SK-MEL-5 (cell line): Measurements from ENCODE around the gene IMP3. TPM values are rescaled to one million over a fixed set of nuclear protein-coding genes. Genes with fewer than 3 reads are reported as not detected.

Experiments
- DNase-seq: peaks from one replicate; pipeline ENCODE4 v3.0.0-alpha.2; 2016; ENCODE audit warnings: low read depth, low spot score
- in situ Hi-C: cut with HindIII; loops from 2 replicates; pipeline ENCODE4 v1.10.0; 2016; ENCODE audit warnings: low sequenced_read_pairs, high pct_unique_total_duplicates, low pct_unique_long_range_greater_than_20kb
- total RNA-seq: library from RNA; depleted of rRNA; stranded (reverse); fragments of >200 nt; shearing (Covaris generic); gene quantifications from 2 replicates; pipeline ENCODE4 v1.2.3, GENCODE V29; 2014

The IMP3 gene
- total RNA-seq, 1 experiment from 2014 or later, result 102 TPM

DNA sequence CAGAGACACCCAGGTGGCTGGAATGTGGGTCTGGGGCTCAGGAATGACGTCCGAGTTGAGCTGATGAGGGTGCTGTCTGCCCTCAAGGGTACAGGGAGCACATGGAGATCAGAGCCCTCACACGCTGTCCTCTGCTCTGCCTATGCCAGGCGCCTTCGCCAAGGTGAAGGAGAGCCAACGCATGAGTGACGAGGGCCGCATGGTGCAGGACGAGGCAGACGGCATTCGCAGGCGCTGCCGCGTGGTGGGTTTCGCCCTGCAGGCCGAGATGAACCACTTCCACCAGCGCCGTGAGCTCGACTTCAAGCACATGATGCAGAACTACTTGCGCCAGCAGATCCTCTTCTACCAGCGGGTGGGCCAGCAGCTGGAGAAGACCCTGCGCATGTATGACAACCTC lies 16.8 kb upstream of the IMP3 start:
- in situ Hi-C loops, result no loop called here
- DNase-seq, result no peak

DNA sequence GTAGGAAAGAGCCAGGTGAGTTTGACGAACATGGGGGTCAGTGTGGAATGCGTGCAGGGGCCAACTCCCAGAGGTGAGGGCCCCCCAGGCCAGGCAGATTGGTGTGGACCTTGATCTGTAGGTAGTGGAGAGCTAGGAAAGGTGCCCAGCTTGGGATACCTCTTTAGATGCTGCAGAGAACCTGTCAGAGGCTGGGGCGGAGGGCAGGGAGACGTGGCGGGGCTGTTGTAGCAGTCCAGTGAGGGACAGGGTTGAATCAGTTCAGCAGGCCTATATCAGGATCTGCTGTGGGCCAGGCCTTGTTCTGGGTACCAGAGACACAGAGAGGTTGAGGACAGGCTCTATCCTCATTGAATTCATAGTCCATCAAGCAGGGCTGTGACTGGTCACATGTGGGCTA lies 16.3 kb upstream of the IMP3 start:
- in situ Hi-C loops, result no loop called here
- DNase-seq, result no peak

DNA sequence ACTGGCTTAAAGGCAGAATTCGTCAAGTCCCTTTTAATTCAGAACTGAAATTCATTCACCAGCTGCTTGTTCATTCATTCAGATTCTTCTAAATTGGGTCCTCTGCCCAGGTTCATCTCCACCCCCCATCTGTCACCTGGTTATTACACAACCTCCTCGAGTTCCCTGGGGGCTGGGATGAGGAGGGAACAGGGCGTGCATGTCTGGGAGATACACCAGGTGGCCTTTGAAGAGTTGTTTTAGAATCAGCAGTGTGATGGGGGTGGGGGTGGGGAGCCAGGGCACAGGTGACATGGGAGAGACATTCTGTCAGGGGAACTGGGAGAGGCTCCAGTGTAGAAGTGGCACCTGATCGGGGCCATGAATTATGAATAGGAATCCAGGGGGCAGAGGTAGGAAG lies 15.9 kb upstream of the IMP3 start:
- no peak for DNase-seq
- in situ Hi-C loops, result no loop called here

DNA sequence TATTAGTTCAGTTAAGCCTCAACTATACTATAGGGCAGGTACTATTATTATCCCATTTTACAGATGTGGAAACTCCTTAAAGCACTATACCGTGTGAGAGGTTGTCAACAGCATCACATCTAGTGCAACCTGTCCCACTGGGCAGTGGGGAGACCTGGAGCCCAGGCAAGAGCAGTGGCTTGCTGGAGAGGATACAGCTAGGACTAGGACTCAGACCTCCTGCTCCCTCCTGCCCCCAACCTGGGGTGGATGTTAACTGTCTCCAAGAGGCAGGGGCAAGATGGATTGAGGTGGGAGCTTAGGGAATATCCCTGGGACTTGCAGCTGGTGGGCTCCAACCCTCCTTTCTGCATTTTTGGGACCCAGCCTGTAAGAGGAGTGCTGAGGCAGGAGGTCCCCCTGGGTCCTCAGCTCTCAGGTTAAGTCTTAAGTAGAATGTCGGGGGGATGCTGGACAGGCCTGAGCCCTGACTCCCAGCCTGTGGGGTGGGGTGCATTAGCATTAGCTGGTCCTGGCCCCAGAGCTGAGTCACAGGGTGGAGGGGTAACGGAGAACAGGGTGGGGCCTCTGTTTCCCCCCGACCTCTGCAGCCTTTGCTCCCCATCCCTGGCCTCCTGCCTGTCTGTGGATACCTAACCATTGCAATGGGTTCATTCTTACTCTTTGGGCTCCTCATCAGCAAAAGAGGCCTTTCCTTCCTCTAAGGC lies 14.3 kb upstream of the IMP3 start:
- DNase-seq, result no peak
- in situ Hi-C loops, result no loop called here

DNA sequence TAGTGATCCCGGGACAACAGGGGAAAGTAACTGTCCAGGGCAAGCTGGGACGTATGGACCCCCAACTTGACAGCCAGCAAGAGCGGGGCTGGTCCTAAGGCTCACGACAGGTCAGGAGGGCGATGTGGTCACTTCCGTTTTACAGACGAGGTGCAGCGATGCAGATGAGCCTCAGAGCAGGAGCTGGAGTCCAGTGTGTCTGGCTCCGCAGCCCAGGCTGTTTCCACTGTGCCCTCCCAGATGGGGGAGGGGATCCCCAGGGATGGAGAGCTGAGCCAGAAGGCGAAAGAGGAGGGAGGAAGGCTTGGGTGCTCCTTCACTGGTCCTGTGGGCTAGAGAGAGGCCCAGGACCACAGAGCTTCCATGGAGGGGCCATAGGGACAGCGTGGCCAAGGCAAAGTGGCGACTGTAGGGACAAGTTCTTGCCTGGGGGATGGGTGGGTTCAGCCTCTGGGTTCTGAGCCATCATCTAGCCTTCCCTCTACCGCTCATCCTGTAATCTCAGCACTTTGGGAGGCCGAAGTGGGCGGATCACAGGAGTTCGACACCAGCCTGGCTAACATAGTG lies 13.4 kb upstream of the IMP3 start:
- DNase-seq, result no peak
- in situ Hi-C loops, result no loop called here

DNA sequence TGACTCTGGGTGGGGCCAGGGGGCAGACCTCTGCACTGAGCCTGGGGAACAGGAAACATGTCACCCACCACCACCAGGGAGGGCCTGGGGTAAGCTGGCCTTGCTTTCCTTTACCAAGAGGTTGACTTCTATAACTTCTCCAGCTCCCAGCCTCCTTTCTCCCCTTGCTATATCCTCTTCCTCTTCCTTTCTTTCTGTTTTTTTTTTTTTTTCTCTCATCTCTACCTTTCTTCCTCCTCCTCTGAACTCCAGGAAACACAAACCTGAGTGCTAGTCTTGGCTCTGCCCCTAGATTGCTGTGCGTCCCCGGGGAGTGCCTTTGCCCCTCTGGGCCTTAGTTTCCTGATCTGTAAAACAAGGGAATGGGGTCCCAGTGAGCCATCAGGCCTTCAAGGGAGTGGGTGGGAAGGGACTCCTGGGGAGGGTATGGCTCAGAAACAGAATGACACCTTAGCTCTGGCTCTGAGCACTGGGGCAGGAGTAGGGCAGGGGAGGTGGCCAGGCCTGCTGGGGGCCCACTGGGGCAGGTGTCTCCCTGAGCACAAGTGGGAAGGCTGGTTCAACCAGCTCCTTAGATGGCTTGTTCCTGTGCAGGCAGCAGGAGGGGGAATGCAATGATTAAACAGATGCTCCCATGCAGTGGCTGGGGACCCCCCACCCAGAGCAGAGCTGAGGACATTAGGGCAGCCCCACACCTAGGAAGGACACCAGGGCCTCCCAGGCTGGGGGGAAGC lies 12.0 kb upstream of the IMP3 start:
- no peak for DNase-seq

DNA sequence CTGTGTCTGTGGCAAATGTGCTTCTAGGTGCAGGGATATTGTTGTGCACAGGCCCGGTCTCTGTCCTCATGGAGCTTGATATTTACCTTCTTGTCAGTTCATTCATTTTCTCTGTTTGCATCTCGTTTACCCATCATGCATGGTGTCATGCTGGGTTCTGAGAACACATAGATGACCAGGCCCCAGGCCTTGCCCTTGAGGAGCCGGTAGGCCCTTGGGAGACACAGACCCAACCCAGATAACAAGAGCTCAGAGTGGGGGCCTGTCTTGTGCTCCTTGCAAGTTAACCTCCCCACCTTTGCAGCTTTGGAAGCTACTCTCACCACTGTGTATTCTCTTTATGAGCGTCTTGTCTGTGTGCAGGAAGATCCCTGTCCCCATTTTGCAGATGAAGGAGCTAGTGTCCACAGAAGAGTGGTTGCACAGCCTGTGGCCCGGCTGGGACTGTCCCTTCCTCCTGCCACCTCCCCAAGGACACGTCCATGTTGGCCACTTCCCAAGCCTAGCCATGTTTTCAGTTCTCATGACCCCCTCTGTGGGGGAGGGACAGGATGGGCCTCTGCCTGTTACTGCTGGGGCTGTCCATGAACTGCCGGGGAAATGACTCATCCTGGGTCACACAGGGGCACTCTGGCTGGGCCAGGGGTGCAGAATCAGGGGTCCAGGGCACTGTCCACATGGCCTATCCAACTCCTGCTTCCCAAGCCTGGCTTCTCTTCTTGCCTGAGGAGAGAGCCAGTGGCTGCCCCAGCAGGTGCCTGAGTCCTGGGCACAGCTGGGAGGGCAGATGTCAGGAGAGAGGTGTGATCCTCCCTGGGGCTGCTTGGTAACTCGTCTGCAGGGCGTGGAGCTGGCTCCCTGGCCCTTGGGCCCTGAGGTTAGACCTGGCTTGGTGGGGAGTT lies 11.1 kb upstream of the IMP3 start:
- in situ Hi-C loops, result no loop called here

More for the DNA sequence above, 12.0 kb upstream of the IMP3 start:
- in situ Hi-C loops, result no loop called here

DNA sequence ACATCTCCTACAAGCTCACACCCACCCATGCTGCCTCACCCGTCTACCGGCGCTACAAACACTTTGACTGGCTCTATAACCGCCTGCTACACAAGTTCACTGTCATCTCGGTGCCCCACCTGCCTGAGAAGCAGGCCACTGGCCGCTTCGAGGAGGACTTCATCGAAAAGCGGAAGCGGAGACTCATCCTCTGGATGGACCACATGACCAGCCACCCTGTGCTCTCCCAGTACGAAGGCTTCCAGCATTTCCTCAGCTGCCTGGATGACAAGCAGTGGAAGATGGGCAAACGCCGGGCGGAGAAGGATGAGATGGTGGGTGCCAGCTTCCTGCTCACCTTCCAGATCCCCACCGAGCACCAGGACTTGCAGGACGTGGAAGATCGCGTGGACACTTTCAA lies 9.8 kb upstream of the IMP3 start:
- DNase-seq, result no peak
- in situ Hi-C loops, result no loop called here

More for the DNA sequence above, 11.1 kb upstream of the IMP3 start:
- DNase-seq, result no peak

DNA sequence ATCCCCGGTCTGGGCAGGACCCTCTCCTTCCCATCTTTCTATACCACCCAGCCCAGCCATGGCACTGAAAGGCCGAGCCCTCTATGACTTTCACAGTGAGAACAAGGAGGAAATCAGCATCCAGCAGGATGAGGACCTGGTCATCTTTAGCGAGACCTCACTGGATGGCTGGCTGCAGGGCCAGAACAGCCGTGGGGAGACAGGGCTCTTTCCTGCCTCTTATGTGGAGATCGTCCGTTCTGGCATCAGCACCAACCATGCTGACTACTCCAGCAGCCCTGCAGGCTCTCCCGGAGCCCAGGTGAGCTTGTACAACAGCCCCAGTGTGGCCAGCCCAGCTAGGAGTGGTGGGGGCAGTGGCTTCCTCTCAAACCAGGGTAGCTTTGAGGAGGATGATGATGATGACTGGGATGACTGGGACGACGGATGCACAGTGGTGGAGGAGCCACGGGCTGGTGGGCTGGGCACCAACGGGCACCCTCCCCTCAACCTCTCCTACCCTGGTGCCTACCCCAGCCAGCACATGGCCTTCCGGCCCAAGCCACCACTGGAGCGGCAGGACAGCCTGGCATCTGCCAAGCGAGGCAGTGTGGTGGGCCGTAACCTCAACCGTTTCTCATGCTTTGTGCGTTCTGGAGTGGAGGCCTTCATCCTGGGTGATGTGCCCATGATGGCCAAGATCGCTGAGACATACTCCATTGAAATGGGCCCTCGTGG lies 9.2 kb upstream of the IMP3 start:
- DNase-seq, result no peak
- in situ Hi-C loops, result no loop called here

DNA sequence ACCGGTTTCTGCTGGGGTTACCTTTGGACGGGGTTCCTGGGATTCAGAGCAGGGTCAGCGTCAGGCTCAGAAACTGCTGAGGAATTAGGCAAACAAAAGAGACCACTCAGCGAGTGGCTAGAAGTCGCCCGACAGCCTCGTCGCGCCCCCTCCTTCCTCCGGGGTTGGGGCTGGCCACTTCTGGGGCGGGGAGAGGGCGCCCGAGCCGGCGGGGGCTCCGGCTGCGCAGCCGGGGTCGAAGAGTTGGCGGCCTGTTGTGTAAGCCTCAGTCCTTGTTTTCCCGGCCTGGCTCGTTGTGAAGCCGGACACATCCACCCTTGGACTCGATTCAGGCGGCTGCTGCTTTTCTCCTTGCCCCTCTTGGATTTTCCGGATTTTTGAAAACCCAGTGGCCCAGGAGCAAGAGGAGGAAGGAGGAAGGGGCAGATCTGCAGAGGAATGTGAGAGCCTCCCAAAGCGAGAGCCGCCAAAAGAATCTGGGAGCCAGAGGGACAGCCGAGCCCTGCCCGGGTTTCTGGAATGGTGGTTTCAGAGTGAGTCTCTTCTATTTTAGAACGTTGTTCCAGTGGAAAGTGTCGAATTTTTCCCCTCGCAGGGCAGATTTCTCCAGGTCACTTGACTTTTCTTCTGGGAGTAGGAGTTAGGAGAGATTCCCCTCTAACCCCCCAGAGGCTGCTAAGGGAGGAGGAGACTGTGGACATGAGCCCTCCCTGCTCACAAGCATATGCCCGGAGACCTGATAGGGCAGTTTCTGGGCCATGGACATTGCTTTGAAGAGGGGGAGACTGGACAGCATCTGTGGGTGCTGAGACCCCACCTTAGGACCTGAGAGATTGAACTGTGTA lies 8.4 kb upstream of the IMP3 start:
- no peak for DNase-seq
- in situ Hi-C loops, result no loop called here

DNA sequence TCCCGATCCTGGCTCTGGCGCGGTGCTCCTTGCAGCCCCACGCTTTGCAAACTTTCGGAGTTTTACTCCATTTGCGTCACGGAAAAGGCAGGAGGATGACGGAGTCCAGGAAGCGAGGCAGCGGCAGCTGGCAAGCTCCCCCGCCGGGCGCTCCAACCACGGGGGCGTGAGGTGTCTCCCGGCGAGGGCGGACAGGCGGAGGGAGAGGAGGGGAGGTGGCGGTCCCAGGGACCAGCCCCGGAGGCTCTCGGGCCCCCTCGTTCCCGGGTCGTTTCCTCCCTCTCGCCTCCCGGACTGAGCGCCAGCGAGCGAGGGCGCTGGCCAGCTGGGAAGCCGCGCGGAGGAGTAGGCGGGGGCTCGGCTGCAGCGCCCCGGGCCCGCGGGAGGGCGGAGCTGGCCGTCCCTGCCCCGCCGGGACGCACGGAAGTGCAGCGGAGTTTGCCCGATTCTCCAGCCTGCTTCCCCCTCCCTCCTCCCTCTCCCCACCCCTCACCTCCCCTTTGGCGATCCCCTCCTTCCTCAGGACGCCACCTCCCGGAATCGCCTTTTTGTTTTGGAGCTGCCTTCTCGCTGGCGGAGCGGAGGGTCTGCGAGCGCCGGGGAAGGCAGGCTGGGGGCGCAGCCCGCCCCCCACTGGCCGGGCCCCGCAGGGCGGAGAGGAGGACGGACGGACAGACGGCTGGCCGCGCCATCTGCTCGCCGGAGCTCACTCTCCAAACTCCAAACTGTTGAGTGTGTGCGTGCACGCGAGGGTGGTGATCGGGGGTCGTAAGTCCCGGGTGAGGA lies 7.5 kb upstream of the IMP3 start, which contains the start of gene SNX33:
Gene SNX33 (plus strand): TSS at position 543 of the 786 bp plus-strand sequence. CDS start 1,191 bp downstream, outside the sequence.
- in situ Hi-C loops, result no loop called here
- peak; percentile 80 for DNase-seq

DNA sequence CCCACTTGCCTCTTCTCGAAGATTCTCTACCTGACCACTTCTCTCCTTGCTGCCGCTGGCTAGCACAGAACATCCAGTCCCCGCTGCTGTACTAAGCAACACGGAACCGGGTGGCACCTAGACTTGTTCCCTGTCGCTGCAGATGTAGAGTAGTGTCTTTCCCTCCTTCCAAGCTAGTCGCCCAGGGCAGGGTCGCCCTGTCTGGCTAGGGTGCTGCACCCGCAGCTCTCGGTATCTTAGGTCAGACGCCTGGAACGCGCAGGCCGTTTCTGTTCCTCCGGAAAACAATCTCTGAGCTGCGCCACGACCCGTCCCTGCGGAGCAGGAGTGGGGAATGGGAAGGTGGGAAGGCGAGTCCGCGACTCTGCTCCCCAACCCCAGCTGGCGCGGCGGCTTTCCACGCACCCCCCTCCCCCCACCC lies 6.9 kb upstream of the IMP3 start:
- in situ Hi-C loops, result no loop called here
- DNase-seq, result no peak

DNA sequence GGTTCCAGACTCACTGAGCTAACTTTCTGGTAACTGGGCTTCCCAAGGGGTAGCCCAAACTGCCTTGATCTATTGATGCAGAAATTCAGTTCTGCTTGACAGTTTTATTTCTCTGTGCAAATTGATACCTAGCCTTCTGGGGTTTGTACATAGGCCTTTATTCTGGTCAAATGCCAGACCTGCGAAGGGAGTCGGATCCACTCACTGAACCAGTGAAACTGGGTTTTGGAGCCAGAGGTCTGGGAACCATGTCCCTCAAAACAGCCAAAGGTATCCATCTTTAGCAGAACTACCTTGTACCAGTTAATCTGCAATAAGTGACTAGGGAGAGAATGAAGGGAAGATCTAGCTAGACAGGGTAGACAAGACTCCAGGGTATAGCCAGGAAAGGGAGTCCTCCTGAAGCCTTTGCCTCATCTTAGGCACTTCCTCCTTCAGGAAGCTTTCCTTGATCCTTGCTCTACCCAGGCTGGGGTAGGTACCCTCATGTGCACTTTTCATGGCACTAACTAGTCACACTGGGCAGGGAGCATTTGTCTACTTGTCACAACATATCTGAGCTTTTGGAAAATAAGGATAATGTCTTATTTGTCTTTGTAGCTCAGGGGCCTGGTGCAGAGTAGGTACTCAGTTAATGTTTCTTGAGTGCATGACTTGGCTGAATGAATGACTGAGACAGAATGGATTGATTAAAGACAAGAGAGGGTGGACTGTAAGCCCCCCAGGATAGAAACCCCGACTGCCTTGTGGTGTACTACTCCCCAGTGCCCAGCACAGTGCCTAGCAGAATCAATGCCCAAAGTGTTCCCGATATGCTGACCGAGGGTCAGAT lies 6.3 kb upstream of the IMP3 start:
- DNase-seq, result no peak
- in situ Hi-C loops, result no loop called here

DNA sequence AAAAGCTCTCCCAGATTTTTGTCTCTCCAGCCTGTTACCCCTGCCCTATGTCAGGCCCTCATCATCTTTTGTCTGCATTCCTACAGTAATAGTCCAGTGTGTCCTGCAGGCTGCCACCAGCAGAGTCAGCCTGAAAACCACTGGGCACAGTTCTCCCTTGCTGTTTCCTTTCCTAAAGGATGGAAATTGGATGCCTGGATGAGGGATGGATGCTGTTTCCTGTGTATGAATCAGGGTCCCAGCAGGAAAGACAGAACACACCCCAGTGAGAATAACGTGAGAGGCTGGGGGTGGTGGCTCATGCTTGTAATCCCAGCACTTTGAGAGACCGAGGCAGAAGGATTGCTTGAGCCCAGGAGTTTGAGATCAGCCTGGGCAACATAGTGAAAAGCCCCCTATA lies 4.4 kb upstream of the IMP3 start:
- no peak for DNase-seq
- in situ Hi-C loops, result no loop called here

DNA sequence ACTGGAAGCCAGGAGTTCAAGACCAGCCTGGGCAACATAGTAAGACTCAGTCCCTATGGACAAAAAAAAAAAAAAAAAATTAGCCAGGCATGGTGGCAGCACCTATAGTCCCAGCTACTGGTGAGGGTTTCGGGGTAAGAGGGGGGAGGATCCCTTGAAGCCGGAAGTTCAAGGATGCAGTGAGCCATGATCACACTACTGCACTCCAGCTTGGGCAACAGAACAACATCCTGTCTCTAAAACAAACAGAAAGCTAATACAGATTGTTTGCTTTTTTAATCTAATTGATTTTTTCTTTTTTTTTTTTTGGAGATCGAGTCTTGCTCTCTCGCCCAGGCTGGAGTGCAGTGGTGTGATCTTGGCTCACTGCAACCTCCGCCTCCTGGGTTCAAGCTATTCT lies 1.6 kb upstream of the IMP3 start:
- DNase-seq, result no peak
- in situ Hi-C loops, result no loop called here
